B cell (primary cell): ENCODE measurements around the gene ZNF771.

Experiments
- EZH2 ChIP-seq: IDR thresholded peaks from 2 replicates; pipeline ENCODE4 v1.6.1; 2012; ENCODE audit warnings: borderline replicate concordance, low read depth, mild to moderate bottlenecking, moderate library complexity, low read length; ENCODE audit not compliant: insufficient read depth, poor library complexity, severe bottlenecking
- TF ChIP-seq, protein P1 (sequence below): fragments of 200-600 bp; IDR thresholded peaks from one replicate; pipeline ENCODE4 v1.8.0; 2022; ENCODE audit warnings: antibody characterized with exemption, mild to moderate bottlenecking

- TF ChIP-seq, protein P1, sequence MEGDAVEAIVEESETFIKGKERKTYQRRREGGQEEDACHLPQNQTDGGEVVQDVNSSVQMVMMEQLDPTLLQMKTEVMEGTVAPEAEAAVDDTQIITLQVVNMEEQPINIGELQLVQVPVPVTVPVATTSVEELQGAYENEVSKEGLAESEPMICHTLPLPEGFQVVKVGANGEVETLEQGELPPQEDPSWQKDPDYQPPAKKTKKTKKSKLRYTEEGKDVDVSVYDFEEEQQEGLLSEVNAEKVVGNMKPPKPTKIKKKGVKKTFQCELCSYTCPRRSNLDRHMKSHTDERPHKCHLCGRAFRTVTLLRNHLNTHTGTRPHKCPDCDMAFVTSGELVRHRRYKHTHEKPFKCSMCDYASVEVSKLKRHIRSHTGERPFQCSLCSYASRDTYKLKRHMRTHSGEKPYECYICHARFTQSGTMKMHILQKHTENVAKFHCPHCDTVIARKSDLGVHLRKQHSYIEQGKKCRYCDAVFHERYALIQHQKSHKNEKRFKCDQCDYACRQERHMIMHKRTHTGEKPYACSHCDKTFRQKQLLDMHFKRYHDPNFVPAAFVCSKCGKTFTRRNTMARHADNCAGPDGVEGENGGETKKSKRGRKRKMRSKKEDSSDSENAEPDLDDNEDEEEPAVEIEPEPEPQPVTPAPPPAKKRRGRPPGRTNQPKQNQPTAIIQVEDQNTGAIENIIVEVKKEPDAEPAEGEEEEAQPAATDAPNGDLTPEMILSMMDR: no peak
- no peak for TF ChIP-seq EZH2
Measured at GRCh38 chr16:30368792-30369090, 38.7 kb upstream of the ZNF771 start.
